GM18909 (cell line): ENCODE data around the gene SPA17.
A peak's percentile ranks its signal among the peaks of the same experiment; 100 is the strongest.

ENCODE experiments used
- ATAC-seq: cut with Tn5 transposase; IDR thresholded peaks from one replicate; pipeline ENCODE4 v1.9.1; 2021; ENCODE audit warnings: mild to moderate bottlenecking; ENCODE audit not compliant: unreplicated experiment, poor library complexity

SPA17 gene

DNA sequence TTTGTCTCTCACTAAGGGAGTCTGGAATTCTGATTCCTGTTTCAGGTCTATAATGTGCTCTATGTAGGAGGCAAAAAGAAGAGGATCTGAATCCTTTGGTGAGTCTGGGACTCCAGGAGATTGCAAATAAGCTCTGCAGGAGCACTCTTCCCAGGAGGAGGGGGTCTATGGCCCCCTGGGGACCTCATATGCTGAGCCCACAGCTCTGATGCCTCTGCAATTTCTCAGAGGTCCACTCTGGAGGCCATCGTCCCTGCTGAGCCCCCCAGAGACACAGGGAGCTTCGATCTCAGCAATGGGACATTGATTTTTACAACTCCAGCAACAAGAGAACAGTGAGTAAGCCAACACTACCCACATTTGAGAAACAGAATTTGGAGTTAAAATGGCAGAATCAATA, 45.8 kb downstream of the SPA17 start:
- ATAC-seq = no peak

- no peak for ATAC-seq
Observed at GRCh38 chr11:124722176-124722575, 48.5 kb downstream of the SPA17 start.

- peak; percentile 97 for ATAC-seq
Observed at GRCh38 chr11:124724979-124725718, 51.4 kb downstream of the SPA17 start.

GRCh38 chr11:124725719-124726105, 52.0 kb downstream of the SPA17 start:
- ATAC-seq = peak; percentile 15

GRCh38 chr11:124727474-124727873, 53.8 kb downstream of the SPA17 start:
- ATAC-seq = no peak

GRCh38 chr11:124728134-124728533, 54.4 kb downstream of the SPA17 start:
- no peak for ATAC-seq

- no peak for ATAC-seq
Observed at GRCh38 chr11:124729571-124729970, 55.9 kb downstream of the SPA17 start.

DNA sequence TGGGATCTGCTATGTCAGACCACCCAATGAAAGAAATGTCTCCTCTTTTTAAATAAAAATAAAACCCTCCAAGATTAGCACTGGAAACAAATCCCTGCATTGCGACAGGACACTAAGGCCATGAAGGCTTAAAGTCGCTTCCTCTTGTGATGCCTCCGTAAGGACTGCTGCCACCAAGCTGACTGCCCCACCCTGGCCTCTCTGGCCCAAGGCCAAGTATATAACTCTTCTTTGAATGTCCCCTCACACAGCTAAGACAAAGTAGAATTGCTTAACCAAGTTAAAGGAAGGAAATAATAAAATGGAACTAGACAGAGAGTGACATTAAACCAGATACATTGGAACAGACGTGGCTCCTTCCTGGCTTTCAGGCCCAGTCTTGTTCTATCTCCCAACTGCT, 58.5 kb downstream of the SPA17 start:
- no peak for ATAC-seq

GRCh38 chr11:124736736-124737135, 63.0 kb downstream of the SPA17 start:
- no peak for ATAC-seq

- ATAC-seq = no peak
Observed at GRCh38 chr11:124737638-124738305, 64.1 kb downstream of the SPA17 start.

GRCh38 chr11:124738713-124739478, 65.2 kb downstream of the SPA17 start:
- no peak for ATAC-seq

DNA sequence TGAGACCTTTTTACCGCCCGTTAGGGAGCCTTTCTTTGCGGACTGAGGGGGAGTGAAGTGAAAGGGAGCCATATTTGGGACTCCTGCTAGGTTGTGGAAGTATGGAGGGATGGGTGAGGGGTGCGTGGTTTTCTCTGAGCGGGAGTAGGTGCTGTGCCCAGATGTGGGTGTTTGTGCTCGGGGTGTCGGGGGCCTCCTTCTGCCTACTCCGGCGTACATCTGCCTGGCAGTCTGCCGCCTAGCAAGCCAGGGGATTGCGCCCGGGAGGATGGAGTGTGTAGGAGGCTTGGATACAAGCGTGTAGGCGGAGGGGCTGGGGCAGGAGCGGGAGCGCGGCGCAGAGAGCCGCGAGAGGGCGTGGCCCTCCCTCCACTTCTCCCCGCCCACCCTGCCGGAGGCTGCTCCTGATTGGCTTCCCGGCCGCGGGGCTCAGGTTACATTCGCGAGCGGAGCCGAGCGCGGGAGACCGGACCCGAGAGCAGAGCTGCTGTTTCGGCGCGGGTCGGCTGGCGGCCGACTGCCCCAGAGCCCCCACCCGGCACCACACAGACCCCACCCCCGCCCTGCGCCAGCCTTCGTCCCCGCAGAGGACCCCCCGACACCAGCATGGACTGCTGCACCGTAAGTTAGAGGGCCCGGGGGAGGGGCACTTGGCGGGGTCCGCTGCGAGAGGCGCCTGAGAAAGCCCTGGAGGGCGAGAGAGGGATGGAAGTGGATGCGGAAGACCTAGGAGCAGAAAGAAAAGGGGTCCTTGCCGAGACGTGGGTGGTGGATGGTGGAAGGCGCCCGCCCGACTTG, 66.0 kb downstream of the SPA17 start, which contains the start of gene NRGN:
NRGN (plus strand) TSS at position 464 of the 798 bp plus-strand sequence; CDS start at position 607, 143 bp downstream.
- ATAC-seq = peak; percentile 97

GRCh38 chr11:124740277-124740882, 66.7 kb downstream of the SPA17 start:
- peak; percentile 50 for ATAC-seq

GRCh38 chr11:124742555-124742954, 68.9 kb downstream of the SPA17 start:
- ATAC-seq = no peak

GRCh38 chr11:124743050-124743449, 69.3 kb downstream of the SPA17 start:
- ATAC-seq = no peak

DNA sequence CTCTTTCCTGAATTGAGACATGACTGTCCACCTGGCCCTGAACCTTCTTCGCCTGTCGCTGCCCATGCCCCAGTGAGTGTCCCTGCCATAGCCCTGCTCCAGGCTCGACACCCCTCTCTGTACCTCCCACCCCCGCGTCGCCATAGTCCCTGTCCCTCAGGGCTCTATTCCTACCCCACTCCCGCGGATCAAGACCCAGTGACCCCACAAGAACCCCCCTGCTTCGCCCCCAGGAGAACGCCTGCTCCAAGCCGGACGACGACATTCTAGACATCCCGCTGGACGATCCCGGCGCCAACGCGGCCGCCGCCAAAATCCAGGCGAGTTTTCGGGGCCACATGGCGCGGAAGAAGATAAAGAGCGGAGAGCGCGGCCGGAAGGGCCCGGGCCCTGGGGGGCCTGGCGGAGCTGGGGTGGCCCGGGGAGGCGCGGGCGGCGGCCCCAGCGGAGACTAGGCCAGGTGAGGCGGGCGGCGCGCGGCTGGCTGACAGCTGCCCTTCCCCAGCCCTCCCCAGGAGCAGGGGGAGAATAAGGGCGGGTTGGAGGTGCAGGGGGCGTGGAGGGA, 71.6 kb downstream of the SPA17 start:
- no peak for ATAC-seq

DNA sequence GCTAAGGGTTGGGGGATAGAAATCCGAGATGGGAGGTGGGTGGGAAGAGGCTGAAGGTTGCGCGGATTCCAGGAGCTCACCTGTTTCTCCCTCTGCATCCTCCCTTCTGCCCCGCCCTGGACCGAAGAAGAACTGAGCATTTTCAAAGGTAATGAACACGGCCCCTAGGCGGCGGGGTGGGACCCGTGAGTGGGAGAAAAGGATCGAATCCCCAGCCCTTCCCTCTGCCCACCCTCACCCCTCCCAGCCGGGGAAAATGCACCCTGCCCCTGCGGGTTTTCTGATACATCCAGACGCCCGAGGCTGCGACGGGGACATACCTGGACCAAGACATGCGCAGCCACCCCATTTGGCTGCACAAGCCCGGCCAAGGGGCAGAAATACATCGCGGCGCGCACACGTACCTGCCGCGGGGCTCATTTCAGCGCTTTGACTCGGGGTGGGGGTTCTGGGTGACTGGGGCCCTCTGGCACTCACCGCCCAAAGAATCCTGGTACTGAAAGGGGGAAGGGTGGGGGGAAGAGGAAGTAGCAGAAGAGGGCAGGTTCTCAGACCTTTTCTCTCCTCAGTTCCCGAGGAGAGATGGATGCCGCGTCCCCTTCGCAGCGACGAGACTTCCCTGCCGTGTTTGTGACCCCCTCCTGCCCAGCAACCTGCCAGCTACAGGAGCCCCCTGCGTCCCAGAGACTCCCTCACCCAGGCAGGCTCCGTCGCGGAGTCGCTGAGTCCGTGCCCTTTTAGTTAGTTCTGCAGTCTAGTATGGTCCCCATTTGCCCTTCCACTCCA, 72.3 kb downstream of the SPA17 start:
- peak; percentile 17 for ATAC-seq

- ATAC-seq = peak; percentile 92
Observed at GRCh38 chr11:124746621-124747243, 73.0 kb downstream of the SPA17 start.
